GF-D8 (cell line): Measurements from ENCODE around the gene EFHD1.
"Not testable (repeated sequence)": the region's sequence is repeated elsewhere in the genome, so short reads cannot be mapped to it uniquely, and the experiment has no call there.

Source experiments
- DNase-seq: peaks from one replicate; lab custom pipeline; 2025; lab: John Stamatoyannopoulos, UW

The EFHD1 gene

GRCh38 chr2:232621186-232621585, 12.2 kb upstream of the EFHD1 start:
- no peak for DNase-seq

GRCh38 chr2:232622563-232622962, 10.8 kb upstream of the EFHD1 start:
- no peak for DNase-seq

- no peak for DNase-seq
Observed at GRCh38 chr2:232623768-232624765, 9.3 kb upstream of the EFHD1 start.

GRCh38 chr2:232626584-232626983, 6.8 kb upstream of the EFHD1 start:
- no peak for DNase-seq

- no peak for DNase-seq
Observed at GRCh38 chr2:232628466-232629128, 4.8 kb upstream of the EFHD1 start.

- DNase-seq = no peak
Observed at GRCh38 chr2:232629129-232629475, 4.3 kb upstream of the EFHD1 start.

- DNase-seq = no peak
Observed at GRCh38 chr2:232632229-232632903, 1.0 kb upstream of the EFHD1 start.

GRCh38 chr2:232632904-232633412, 446 bp upstream of the EFHD1 start:
- DNase-seq = no peak

- DNase-seq = no peak
Observed at GRCh38 chr2:232634206-232635150, 1.1 kb downstream of the EFHD1 start.

GRCh38 chr2:232635376-232635775, 2.0 kb downstream of the EFHD1 start:
- not testable (repeated sequence) for DNase-seq

- DNase-seq = no peak
Observed at GRCh38 chr2:232635820-232636219, 2.4 kb downstream of the EFHD1 start.

- DNase-seq = no peak
Observed at GRCh38 chr2:232636788-232637420, 3.5 kb downstream of the EFHD1 start.

- no peak for DNase-seq
Observed at GRCh38 chr2:232637866-232638583, 4.6 kb downstream of the EFHD1 start.

GRCh38 chr2:232641153-232641848, 7.9 kb downstream of the EFHD1 start:
- DNase-seq = no peak

GRCh38 chr2:232643147-232643425, 9.7 kb downstream of the EFHD1 start:
- DNase-seq = no peak

- no peak for DNase-seq
Observed at GRCh38 chr2:232643813-232644347, 10.5 kb downstream of the EFHD1 start.

GRCh38 chr2:232645061-232645460, 11.7 kb downstream of the EFHD1 start:
- DNase-seq = no peak

GRCh38 chr2:232646726-232647125, 13.3 kb downstream of the EFHD1 start:
- no peak for DNase-seq

GRCh38 chr2:232647261-232647660, 13.9 kb downstream of the EFHD1 start:
- no peak for DNase-seq

- DNase-seq = no peak
Observed at GRCh38 chr2:232649033-232649432, 15.6 kb downstream of the EFHD1 start.
